Activated CD8-positive, alpha-beta memory T cell treated with anti-CD3 and anti-CD28 coated beads for 4 hours (primary cell): ENCODE data around the gene LRRC73.
"Not testable (repeated sequence)": the region's sequence is repeated elsewhere in the genome, so short reads cannot be mapped to it uniquely, and the experiment has no call there.

ENCODE experiments used
- DNase-seq, 2 donors: peaks; one replicate each; pipeline ENCODE4 v3.0.0-alpha.2; 2020; ENCODE audit warnings: low read depth in 2 of 2

LRRC73 gene

GRCh38 chr6:43493230-43493629 is 16.9 kb downstream of the LRRC73 start:
- no peak for DNase-seq

GRCh38 chr6:43492673-43493072 is 17.5 kb downstream of the LRRC73 start:
- DNase-seq, result no peak

GRCh38 chr6:43491750-43492661 is 18.1 kb downstream of the LRRC73 start:
- no peak for DNase-seq

- DNase-seq, result no peak
Measured at GRCh38 chr6:43490523-43490939, 19.6 kb downstream of the LRRC73 start.

- DNase-seq, result no peak
Measured at GRCh38 chr6:43489277-43490072, 20.7 kb downstream of the LRRC73 start.

GRCh38 chr6:43488667-43489276 is 21.4 kb downstream of the LRRC73 start:
- DNase-seq, result no peak

- no peak for DNase-seq
Measured at GRCh38 chr6:43481591-43482236, 28.4 kb downstream of the LRRC73 start.

- DNase-seq, result no peak
Measured at GRCh38 chr6:43481075-43481474, 29.1 kb downstream of the LRRC73 start.

GRCh38 chr6:43478008-43478372 is 32.2 kb downstream of the LRRC73 start:
- no peak for DNase-seq

GRCh38 chr6:43477235-43478007 is 32.7 kb downstream of the LRRC73 start, which contains the start of gene TJAP1:
Gene TJAP1, plus strand, starts transcription at chr6:43477570. Its CDS starts 21,432 bp downstream, at chr6:43499002.
- peak; percentile 90 to 94 for DNase-seq

GRCh38 chr6:43476746-43477145 is 33.4 kb downstream of the LRRC73 start:
- DNase-seq, result no peak

GRCh38 chr6:43475516-43475915 is 34.6 kb downstream of the LRRC73 start:
- DNase-seq, result no peak

- DNase-seq, result no peak
Measured at GRCh38 chr6:43472515-43472914, 37.6 kb downstream of the LRRC73 start.

- no peak for DNase-seq
Measured at GRCh38 chr6:43471399-43471798, 38.7 kb downstream of the LRRC73 start.

GRCh38 chr6:43469947-43470346 is 40.2 kb downstream of the LRRC73 start:
- DNase-seq, result no peak

GRCh38 chr6:43468748-43469681 is 41.1 kb downstream of the LRRC73 start:
- no peak for DNase-seq

GRCh38 chr6:43468240-43468639 is 41.9 kb downstream of the LRRC73 start:
- no peak for DNase-seq

- DNase-seq, result no peak
Measured at GRCh38 chr6:43467752-43468151, 42.4 kb downstream of the LRRC73 start.

- not testable (repeated sequence) for DNase-seq
Measured at GRCh38 chr6:43467265-43467664, 42.9 kb downstream of the LRRC73 start.

- DNase-seq, result no peak
Measured at GRCh38 chr6:43465948-43466347, 44.2 kb downstream of the LRRC73 start.
